ENCODE data around the gene CDHR5.

The CDHR5 gene

DNA sequence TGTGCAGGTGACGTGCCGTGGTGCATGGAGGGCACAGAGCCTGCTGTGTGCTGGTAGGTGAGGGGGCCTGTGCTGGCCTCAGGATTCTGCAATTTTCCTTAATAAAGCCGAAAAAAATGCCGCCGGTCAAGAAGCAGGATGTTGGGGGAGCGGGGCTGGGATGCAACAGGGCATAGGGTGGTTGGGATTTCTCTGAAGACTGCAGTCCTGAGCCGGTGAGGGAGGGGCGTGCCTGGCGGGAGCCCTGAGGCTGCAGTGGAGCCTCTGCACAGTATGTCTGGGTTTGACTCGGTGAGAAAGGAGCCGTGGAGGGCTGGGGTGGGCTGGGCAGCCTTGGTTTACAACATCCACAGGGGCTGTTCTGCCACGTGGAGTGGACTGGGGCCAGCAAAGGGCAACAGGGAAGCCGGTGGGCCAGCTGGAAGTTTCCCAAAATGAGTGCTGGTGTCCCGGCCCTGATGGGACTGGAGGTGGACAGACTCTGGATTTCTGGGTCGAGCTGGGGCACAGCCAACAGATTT lies 1.3 kb downstream of the CDHR5 start:
- WGBS, 2 experiments, result 90 to 92% methylated on average over 15 of the region's 15 CpGs
- H3K4me1 ChIP-seq (ENCODE audit: control insufficient read depth, insufficient read depth, low read length), result no peaks in the 10 kb centered on the region

DNA sequence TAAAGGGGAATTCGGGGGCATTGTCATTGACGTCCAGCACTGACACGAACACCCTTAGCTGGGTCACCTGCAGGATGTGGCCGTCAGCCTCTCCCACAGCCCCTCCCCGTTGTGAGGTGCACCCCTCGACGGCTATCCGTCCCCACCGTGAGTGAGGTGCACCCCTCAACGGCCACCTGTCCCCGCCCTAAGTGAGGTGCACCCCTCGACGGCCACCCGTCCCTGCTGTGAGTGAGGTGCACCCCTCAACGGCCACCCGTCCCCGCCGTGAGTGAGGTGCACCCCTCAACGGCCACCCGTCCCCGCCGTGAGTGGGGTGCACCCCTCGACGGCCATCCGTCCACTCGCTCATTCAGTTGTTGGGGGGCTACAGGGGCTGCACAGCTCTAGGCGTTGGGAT lies 2.9 kb downstream of the CDHR5 start:
- Histone ChIP-seq H3K4me3 (ENCODE audit: insufficient read depth, low read depth, low read length) (no peak overlapping the region), H3K27me3 (ENCODE audit: control insufficient read depth, insufficient read depth, low read length, poor library complexity, severe bottlenecking) (peaks cover 11% of the 10 kb centered on the region), H3K36me3 (ENCODE audit: control insufficient read depth, insufficient read depth, low read length) (no peaks in the 10 kb centered on the region), H3K27ac (ENCODE audit: insufficient read depth, low read depth, low read length, poor library complexity, severe bottlenecking) (no peak overlapping the region), H3K9me3 (ENCODE audit: control insufficient read depth, low read length) (no peaks in the 10 kb centered on the region), H3K4me1 (ENCODE audit: control insufficient read depth, insufficient read depth, low read length) (no peaks in the 10 kb centered on the region)
- 93 to 95% methylated on average over 27 of the region's 27 CpGs for WGBS, 2 experiments

More for the DNA sequence above, 1.3 kb downstream of the CDHR5 start:
- Histone ChIP-seq H3K27me3 (ENCODE audit: control insufficient read depth, insufficient read depth, low read length, poor library complexity, severe bottlenecking) (peaks cover 25% of the 10 kb centered on the region), H3K4me3 (ENCODE audit: insufficient read depth, low read depth, low read length) (no peak overlapping the region), H3K36me3 (ENCODE audit: control insufficient read depth, insufficient read depth, low read length) (no peaks in the 10 kb centered on the region), H3K9me3 (ENCODE audit: control insufficient read depth, low read length) (no peaks in the 10 kb centered on the region), H3K27ac (ENCODE audit: insufficient read depth, low read depth, low read length, poor library complexity, severe bottlenecking) (no peak overlapping the region)

DNA sequence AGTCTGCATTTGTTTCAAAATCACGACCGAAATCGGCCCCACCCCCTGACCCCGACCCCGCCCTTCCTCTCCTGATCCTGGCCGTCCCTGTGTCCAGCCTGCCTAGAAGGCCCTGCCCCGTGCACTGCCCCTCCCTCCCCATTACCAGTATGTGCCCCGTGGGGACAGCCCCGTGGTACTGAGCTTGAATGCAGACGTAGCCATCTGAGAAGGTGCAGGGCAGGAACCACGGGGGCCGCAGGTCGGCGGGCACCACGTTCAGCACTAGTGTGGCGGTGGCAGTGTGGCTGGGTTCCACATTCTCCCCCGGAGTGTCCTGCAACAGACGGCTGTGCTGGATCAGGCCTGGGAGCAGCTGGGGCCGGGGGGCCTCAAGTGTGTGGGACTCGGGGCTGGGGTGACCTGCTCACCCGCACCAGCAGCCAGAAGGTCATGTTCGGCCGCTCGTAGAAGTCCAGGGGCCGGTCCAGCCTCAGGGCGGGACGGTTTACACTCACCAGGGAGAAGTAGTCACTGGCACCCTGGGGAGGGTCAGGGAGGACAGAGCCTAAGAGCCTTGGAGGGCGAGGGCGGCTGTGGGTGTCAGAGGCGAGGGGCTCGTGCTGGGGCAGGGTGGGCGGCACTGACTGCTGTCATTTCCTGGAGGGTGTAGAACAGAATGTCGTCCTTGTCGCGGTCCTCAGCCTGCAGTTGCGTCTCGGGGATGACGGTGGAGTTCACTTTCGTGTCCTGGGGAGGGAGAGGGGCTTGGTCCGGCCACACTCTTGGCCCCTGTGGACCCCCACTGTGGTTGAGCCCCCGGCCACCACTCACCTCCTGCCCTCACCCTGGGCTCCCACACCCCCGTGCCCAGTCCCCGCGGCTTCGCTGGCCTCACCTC lies 3.6 kb downstream of the CDHR5 start:
- H3K36me3 ChIP-seq (ENCODE audit: control insufficient read depth, insufficient read depth, low read length), result no peaks in the 10 kb centered on the region
- H3K27ac ChIP-seq (ENCODE audit: insufficient read depth, low read depth, low read length, poor library complexity, severe bottlenecking), result no peak overlapping the region
- H3K27me3 ChIP-seq (ENCODE audit: control insufficient read depth, insufficient read depth, low read length, poor library complexity, severe bottlenecking), result peaks cover 5% of the 10 kb centered on the region
- no peaks in the 10 kb centered on the region for H3K9me3 ChIP-seq (ENCODE audit: control insufficient read depth, low read length)
- H3K4me3 ChIP-seq (ENCODE audit: insufficient read depth, low read depth, low read length), result no peak overlapping the region
- WGBS, 2 experiments, result 89 to 91% methylated on average over 45 of the region's 45 CpGs
- no peaks in the 10 kb centered on the region for H3K4me1 ChIP-seq (ENCODE audit: control insufficient read depth, insufficient read depth, low read length)

DNA sequence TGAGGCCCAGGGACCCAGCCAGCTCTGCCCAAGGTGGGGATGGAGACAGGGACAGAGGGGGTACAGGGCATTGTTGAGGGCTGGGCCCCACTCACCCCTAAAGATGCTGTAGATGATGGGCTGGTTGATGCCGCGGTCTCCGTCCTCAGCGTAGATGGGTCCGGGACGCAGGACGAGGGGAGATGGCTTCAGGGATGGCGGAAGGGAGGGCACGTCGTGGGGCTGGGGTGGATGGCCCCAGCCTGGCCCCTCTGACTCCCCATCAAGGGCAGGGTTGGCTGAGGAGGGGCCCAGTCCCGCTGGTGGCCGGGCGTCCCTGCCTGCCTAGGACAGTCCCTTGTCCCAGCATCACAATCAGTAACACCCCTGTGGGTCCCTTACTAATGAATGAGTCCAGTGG lies 4.6 kb downstream of the CDHR5 start:
- no peaks in the 10 kb centered on the region for H3K27me3 ChIP-seq (ENCODE audit: control insufficient read depth, insufficient read depth, low read length, poor library complexity, severe bottlenecking)
- WGBS, 2 experiments, result 96 to 97% methylated on average over 13 of the region's 13 CpGs
- peaks cover 3% of the 10 kb centered on the region for H3K4me1 ChIP-seq (ENCODE audit: control insufficient read depth, insufficient read depth, low read length)
- H3K4me3 ChIP-seq (ENCODE audit: insufficient read depth, low read depth, low read length), result no peak overlapping the region
- H3K27ac ChIP-seq (ENCODE audit: insufficient read depth, low read depth, low read length, poor library complexity, severe bottlenecking), result no peak overlapping the region
- no peaks in the 10 kb centered on the region for H3K36me3 ChIP-seq (ENCODE audit: control insufficient read depth, insufficient read depth, low read length)
- no peaks in the 10 kb centered on the region for H3K9me3 ChIP-seq (ENCODE audit: control insufficient read depth, low read length)

DNA sequence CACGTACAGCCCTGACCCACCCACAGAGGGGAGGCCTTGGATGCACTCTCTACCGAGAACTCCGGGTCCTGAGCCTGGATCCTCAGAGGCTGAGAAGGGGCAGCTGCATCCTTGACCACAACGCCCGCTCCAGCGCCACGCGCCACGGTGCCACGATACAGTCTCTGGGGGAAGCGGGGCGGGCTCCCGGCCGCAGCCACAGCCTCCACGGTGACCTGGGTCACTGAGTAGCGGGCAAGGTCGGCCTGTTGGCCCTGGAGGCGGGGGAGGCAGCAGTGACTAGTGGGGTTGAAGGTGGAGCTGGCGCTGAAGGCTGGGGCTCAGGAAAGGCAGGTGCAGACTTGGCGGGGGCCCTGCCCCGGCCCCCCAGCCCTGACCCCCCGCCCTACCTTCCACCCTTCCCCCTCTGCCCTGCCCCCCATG lies 5.1 kb downstream of the CDHR5 start:
- WGBS, 2 experiments, result 95 to 96% methylated on average over 19 to 21 of the region's 22 CpGs
- no peaks in the 10 kb centered on the region for H3K9me3 ChIP-seq (ENCODE audit: control insufficient read depth, low read length)
- H3K4me3 ChIP-seq (ENCODE audit: insufficient read depth, low read depth, low read length), result no peak overlapping the region
- H3K4me1 ChIP-seq (ENCODE audit: control insufficient read depth, insufficient read depth, low read length), result peaks cover 7% of the 10 kb centered on the region
- no peaks in the 10 kb centered on the region for H3K27me3 ChIP-seq (ENCODE audit: control insufficient read depth, insufficient read depth, low read length, poor library complexity, severe bottlenecking)
- H3K36me3 ChIP-seq (ENCODE audit: control insufficient read depth, insufficient read depth, low read length), result no peaks in the 10 kb centered on the region
- H3K27ac ChIP-seq (ENCODE audit: insufficient read depth, low read depth, low read length, poor library complexity, severe bottlenecking), result no peak overlapping the region

DNA sequence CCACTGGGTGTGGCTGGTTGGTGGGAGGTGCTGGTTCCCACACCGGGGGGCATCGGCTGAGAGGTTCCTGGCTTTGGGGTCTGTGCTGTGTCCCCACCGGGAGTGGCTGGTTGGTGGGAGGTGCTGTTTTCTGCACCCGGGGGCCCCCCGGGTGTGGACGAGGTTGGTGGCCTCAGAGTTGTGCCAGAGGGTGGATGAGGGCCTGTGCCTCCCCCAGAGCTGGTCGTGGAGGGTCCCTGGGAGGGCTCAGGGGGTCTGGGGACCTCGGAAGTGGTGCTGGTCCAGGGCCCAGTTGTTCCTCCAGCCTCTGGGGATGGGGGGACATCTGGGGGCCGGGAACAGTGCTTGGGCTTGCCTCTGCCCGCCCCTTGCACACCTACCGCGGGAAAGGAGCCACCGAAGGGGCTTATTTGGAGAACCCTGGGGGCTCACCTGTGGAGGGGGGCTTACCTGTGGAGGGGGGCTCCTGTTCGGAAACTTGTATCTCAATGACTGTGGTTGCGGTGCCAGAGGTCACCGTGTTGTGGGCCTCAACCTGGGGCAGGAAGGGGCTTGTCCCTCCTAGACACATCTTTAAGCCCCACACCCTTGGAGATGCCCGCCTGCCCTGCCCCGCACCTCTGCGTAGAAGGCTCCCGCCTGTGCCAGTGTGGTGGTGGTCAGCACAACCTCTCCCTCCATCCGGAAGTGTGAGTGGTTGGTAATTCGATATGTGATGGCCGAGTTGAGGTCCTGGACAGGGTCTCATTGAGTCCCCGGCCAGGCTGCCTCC lies 5.7 kb downstream of the CDHR5 start:
- Histone ChIP-seq H3K9me3 (ENCODE audit: control insufficient read depth, low read length) (no peaks in the 10 kb centered on the region), H3K4me3 (ENCODE audit: insufficient read depth, low read depth, low read length) (no peak overlapping the region), H3K27ac (ENCODE audit: insufficient read depth, low read depth, low read length, poor library complexity, severe bottlenecking) (no peak overlapping the region), H3K4me1 (ENCODE audit: control insufficient read depth, insufficient read depth, low read length) (peaks cover 7% of the 10 kb centered on the region), H3K36me3 (ENCODE audit: control insufficient read depth, insufficient read depth, low read length) (no peaks in the 10 kb centered on the region), H3K27me3 (ENCODE audit: control insufficient read depth, insufficient read depth, low read length, poor library complexity, severe bottlenecking) (no peaks in the 10 kb centered on the region)
- 92 to 94% methylated on average over 24 of the region's 24 CpGs for WGBS, 2 experiments

DNA sequence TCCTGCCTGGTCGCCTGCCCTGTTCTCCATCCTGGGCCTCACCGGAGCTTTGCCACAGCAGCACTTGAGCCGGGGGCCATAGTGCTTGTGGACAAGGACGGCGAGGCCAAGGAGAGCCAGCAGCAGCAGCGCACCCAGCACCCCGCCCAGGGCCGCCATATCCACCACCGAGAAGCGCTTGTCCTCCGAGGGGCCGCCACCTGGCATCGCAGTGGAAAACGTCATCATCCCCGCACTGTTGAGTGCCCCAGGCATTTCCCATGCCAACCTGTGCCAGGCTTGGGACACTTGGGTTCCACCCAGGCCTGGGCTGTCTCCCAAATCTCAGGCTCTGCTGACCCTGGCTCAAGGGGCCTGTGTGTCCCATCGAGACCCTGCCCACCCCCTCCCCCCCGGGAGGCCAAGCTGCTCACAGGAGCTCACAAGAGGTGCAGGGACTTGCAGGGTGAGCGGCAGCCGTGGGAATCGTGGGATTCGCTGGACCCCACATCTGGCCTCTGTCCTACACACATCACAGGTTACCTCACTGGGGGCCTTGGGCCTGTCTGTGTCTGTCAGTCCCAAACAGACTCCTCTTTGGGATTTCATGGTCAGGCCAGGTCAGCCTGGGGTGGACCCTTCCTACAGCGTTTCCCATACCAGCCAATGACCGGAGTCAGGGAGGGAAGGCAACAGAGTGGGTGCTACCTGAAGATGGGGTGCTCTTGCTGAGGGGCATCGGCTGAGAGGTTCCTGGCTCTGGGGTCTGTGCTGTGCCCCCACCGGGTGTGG lies 6.7 kb downstream of the CDHR5 start:
- 95% methylated on average over 25 of the region's 25 CpGs for WGBS, 2 experiments
- Histone ChIP-seq H3K27ac (ENCODE audit: insufficient read depth, low read depth, low read length, poor library complexity, severe bottlenecking) (no peak overlapping the region), H3K27me3 (ENCODE audit: control insufficient read depth, insufficient read depth, low read length, poor library complexity, severe bottlenecking) (no peaks in the 10 kb centered on the region), H3K4me3 (ENCODE audit: insufficient read depth, low read depth, low read length) (no peak overlapping the region), H3K36me3 (ENCODE audit: control insufficient read depth, insufficient read depth, low read length) (no peaks in the 10 kb centered on the region), H3K4me1 (ENCODE audit: control insufficient read depth, insufficient read depth, low read length) (peaks cover 7% of the 10 kb centered on the region), H3K9me3 (ENCODE audit: control insufficient read depth, low read length) (no peaks in the 10 kb centered on the region)

DNA sequence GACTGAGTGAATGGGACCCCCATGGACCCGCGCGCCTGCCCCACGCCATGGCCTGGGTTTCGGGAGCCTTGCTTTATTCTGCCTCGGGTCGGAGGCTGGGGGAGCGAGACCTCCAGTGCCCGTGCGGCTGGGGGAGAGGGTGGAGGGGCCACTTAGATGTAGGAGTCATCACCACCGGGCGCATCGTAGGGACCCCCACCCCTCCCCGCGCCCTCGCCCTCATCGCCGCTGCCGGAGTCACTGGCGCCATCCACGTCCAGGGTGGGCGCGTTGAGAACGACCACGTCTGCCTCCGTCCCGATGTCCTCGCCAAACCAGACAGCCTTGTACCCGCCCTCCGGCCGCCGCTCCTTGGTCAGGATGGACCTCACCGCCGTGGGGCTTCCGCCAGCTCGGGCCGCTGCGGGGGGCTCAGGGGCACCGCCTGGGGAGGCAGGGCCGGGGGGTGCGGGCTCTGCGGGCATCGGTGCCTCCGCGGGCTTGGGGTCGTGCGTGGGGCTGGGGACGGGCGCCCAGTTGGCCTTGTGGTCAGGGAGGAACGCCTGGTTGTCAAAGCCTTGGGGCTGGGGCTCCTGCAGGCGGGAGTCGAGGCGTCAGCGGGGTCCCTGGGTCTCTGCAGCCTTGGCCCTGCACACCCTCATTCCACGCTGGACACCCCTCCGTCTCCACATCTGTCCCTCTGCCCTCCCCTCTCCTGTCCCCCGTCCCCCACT lies 7.4 kb downstream of the CDHR5 start:
- Histone ChIP-seq H3K4me3 (ENCODE audit: insufficient read depth, low read depth, low read length) (no peak overlapping the region), H3K4me1 (ENCODE audit: control insufficient read depth, insufficient read depth, low read length) (peaks cover 7% of the 10 kb centered on the region), H3K27me3 (ENCODE audit: control insufficient read depth, insufficient read depth, low read length, poor library complexity, severe bottlenecking) (no peaks in the 10 kb centered on the region), H3K9me3 (ENCODE audit: control insufficient read depth, low read length) (no peaks in the 10 kb centered on the region), H3K27ac (ENCODE audit: insufficient read depth, low read depth, low read length, poor library complexity, severe bottlenecking) (no peak overlapping the region), H3K36me3 (ENCODE audit: control insufficient read depth, insufficient read depth, low read length) (no peaks in the 10 kb centered on the region)
- WGBS, 2 experiments, result 95 to 96% methylated on average over 57 of the region's 57 CpGs

DNA sequence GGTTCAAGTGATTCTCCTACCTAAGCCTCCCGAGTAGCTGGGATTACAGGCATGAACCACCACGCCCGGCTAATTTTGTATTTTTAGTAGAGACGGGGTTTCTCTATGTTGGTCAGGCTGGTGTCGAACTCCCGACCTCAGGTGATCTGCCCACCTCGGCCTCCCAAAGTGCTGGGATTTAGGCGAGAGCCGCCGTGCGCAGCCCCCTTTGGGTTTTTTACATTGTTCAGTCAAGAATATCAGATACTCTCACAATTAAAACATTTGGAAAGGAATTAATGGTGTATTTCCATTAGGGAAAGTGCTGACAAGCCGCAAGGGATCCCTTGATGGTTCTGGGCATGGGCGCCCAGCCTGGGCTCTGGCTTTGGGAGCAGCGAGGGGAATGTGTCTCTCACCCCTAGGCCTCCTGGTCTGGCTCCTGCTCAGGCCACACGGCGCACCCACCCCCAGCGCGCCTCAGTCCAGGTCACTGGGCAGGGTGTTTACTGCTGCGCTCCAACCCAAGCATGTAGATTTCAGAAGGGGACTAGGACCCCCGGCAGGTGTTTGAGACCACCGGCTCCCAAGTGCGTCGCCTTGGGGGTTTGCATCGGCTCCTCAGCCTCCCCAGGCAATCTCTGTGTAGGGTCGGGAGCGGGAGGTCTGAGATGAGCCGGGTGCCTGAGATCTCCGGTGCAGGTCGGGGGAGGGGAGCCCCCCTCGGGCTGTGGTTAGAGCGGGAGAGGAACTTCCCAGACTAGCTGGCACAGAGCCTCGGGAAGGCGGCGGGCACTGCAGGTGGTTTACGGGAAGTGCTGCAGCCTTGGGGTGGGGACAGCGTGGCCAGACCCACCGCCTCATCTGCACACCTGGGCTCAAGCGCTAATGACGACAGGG lies 8.2 kb downstream of the CDHR5 start:
- Histone ChIP-seq H3K27me3 (ENCODE audit: control insufficient read depth, insufficient read depth, low read length, poor library complexity, severe bottlenecking) (no peaks in the 10 kb centered on the region), H3K36me3 (ENCODE audit: control insufficient read depth, insufficient read depth, low read length) (no peaks in the 10 kb centered on the region), H3K4me1 (ENCODE audit: control insufficient read depth, insufficient read depth, low read length) (peaks cover 7% of the 10 kb centered on the region), H3K9me3 (ENCODE audit: control insufficient read depth, low read length) (no peaks in the 10 kb centered on the region), H3K4me3 (ENCODE audit: insufficient read depth, low read depth, low read length) (no peak overlapping the region), H3K27ac (ENCODE audit: insufficient read depth, low read depth, low read length, poor library complexity, severe bottlenecking) (no peak overlapping the region)
- 93 to 94% methylated on average over 36 to 39 of the region's 39 CpGs for WGBS, 2 experiments
